Small intestine (tissue), 16 donors: ENCODE data around the gene CCDC17. TPM values are rescaled to one million over a fixed set of nuclear protein-coding genes. Genes with fewer than 3 reads are reported as not detected.

Source experiments
- DNase-seq, 2 donors: peaks; one replicate each; pipeline versions ENCODE4 v3.0.0 to v3.0.0-alpha.2; 2013
- FAIRE-seq: peaks from 2 replicates; lab custom pipeline; 2012; peaks lifted over from hg19 to GRCh38; lab: Jason Lieb, UNC
- H3K27ac ChIP-seq, 3 donors: one replicate each; pipeline ENCODE4 v1.5.1; 2013; ENCODE audit warnings: low read length in 2 of 3, mild to moderate bottlenecking in 2 of 3, control low read depth in 1 of 3, inconsistent platforms in 1 of 3, low read depth in 1 of 3, moderate library complexity in 1 of 3
- H3K27me3 ChIP-seq, 3 donors: one replicate each; pipeline ENCODE4 v1.6.1; 2013; ENCODE audit warnings: low read length in 3 of 3, inconsistent platforms in 1 of 3; ENCODE audit not compliant: control insufficient read depth in 3 of 3, insufficient read depth in 3 of 3
- H3K36me3 ChIP-seq, 3 donors: one replicate each; pipeline ENCODE4 v1.6.1; 2013; ENCODE audit warnings: low read length in 3 of 3, inconsistent platforms in 1 of 3, low read depth in 1 of 3, mild to moderate bottlenecking in 1 of 3, moderate library complexity in 1 of 3; ENCODE audit not compliant: control insufficient read depth in 3 of 3, insufficient read depth in 2 of 3
- H3K4me1 ChIP-seq, 3 donors: one replicate each; pipeline ENCODE4 v1.6.1; 2013; ENCODE audit warnings: low read length in 2 of 3, inconsistent platforms in 1 of 3, low read depth in 1 of 3, mild to moderate bottlenecking in 1 of 3, moderate library complexity in 1 of 3; ENCODE audit not compliant: control insufficient read depth in 3 of 3, insufficient read depth in 2 of 3
- H3K4me3 ChIP-seq, 3 donors: one replicate each; pipeline ENCODE4 v1.5.1; 2013; ENCODE audit warnings: low read length in 3 of 3, control low read depth in 1 of 3, inconsistent platforms in 1 of 3, low read depth in 1 of 3, mild to moderate bottlenecking in 1 of 3, moderate library complexity in 1 of 3
- H3K9me3 ChIP-seq, 2 donors: one replicate each; pipeline ENCODE4 v1.6.1; 2013; ENCODE audit warnings: low read depth in 1 of 2, low read length in 1 of 2; ENCODE audit not compliant: control insufficient read depth in 2 of 2, insufficient read depth in 1 of 2
- WGBS, 3 donors: extraction: QIAGEN DNeasy Blood & Tissue Kit; methylation state at CpG; one replicate each; pipeline ENCODE4 v1.1.7; 2013; 5-methylcytosine and 5-hydroxymethylcytosine counted together
- long read RNA-seq, 10 donors: transcript quantifications; one replicate each; lab custom pipeline, GENCODE V29; 2026
- polyA plus RNA-seq, 4 donors: library from polyadenylated mRNA; stranded (reverse) in 3 of 4; unstranded in 1 of 4; fragments of 200-250 nt in 3 of 4; fragments of 120-200 nt in 1 of 4; gene quantifications; one replicate each; pipeline versions ENCODE4 v1.2.1 to v1.2.3, GENCODE V29; 2013
- donor health status: healthy with polysubstance abuse.
- donor health status: control.
- donor health status: control.
- donor health status: Bipolar disorder and iron deficiency.
- donor health status: healthy.

Gene CCDC17
- polyA plus RNA-seq: 1 to 10 TPM in 3 of 4 donors, under 1 TPM in 1; 0.66 to 8.3 (median 3.3) TPM
- long read RNA-seq, donor 1: 0 reads
- long read RNA-seq, donor 2: 0 reads
- long read RNA-seq, donor 3: 0 reads
- long read RNA-seq, donor 4: 0 reads
- long read RNA-seq, donor 5: 0 reads
- long read RNA-seq, donor 6: 0 reads
- long read RNA-seq, donor 7: 0 reads
- long read RNA-seq, donor 8: 0 reads
- long read RNA-seq, donor 9: 0 reads
- long read RNA-seq, donor 10: 0 reads

DNA sequence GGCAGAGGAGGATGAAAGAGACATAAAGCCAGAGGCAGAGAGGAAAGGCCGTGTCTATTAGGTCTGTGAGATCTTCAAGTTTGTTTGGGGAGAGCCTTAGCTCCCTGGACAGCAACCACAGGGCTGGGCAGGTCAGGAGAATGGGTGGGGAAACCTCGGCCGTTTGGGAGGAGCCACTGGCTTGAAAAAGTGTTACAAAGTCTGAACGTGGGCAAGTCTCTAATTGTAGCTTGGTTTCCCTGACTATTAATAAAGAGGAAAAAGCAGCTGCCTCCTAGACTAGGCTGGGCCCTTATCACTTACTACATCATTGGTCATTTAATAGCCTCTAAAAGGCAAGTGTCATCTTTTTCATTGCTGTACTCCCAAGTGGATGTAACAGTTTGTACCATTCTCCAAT is at the start of gene CCDC17:
TSS of gene CCDC17 (minus strand) at position 83 of the 400 bp plus-strand sequence. CDS start 145 bp downstream, outside the sequence.
- WGBS, 3 donors: 29 to 42% (median 32%) methylated on average over 4 of the region's 4 CpGs
- Histone ChIP-seq H3K9me3 (no peaks in the 10 kb centered on the region), H3K36me3 (peaks cover 12 to 71% (median 25%) of the 10 kb centered on the region in 3 donors), H3K27me3 (no peaks in the 10 kb centered on the region), H3K27ac (no peak within 1 kb of the TSS), H3K4me3 (peak within 1 kb of the TSS in 1 of 3 donors; percentile 14), H3K4me1 (peaks cover 0 to 3% (median 0%) of the 10 kb centered on the region in 3 donors)
- FAIRE-seq: no peak
- DNase-seq: peak; percentile 11 to 15

DNA sequence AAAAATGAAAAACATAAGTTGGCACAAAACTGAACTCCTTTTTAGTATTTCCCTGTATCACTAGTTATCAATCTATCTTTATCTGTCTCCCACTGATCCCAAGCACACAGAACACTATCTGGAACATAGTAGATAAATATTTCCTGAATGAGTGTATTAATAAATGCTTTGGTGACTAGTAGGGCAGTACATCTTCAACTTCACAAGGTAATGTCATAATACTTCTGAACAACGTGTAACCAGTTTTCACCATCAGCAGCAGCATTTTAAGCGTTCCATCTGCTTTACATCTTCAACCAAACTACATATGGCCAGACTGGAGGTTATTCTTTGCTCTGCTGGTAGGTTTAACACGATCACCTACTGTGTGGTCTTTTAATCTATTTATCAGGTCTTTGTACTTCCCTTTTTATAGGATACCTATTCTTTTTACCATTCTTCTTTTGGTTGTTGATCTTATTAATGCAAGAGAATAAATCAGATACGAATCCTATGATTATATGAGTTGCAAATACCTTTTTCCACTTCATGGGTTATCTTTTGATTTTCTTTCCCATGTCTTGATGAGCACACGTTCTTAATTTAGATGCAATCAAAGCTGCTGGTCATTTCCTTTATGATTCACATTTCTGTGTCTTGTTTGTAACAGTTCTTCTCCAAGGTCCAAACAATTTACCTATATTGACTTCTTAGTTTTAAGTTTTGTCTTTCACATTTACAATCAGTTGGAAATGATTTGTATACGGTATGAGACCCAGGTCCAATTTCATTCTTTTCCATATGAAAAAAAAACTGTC is 46.2 kb upstream of the CCDC17 start:
- H3K36me3 ChIP-seq: peaks cover 0 to 20% (median 3%) of the 10 kb centered on the region in 3 donors
- no peak overlapping the region for H3K27ac ChIP-seq
- DNase-seq (no peak), FAIRE-seq (no peak)
- no peaks in the 10 kb centered on the region for H3K9me3 ChIP-seq
- H3K27me3 ChIP-seq: no peaks in the 10 kb centered on the region
- 62 to 74% (median 70%) methylated on average over 6 of the region's 6 CpGs for WGBS, 3 donors
- no peak overlapping the region for H3K4me3 ChIP-seq
- peaks cover 3 to 10% (median 7%) of the 10 kb centered on the region in 3 donors for H3K4me1 ChIP-seq

DNA sequence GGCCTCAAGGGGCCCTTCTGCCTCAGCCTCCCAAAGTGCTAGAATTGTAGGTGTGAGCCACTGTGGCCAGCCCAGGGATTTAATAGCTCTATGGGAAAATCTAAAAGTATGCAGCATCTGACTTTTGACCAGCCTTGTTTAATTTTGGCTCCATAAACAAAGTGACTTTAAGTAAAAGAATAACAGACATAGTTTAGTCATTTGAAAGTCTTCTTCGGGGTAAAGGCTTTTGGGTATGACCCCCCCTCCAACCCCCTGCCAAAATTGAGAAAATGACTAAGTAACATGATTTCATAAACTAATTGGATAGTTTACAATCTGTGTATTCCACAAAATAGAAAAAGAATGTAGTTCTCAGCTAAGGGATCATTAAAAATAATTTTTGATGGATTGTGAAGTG is 45.5 kb upstream of the CCDC17 start:
- peaks cover 3 to 10% (median 7%) of the 10 kb centered on the region in 3 donors for H3K4me1 ChIP-seq
- H3K9me3 ChIP-seq: no peaks in the 10 kb centered on the region
- 24 to 63% (median 31%) methylated on average over 1 of the region's 1 CpG for WGBS, 3 donors
- H3K4me3 ChIP-seq: no peak overlapping the region
- FAIRE-seq: no peak
- H3K27me3 ChIP-seq: no peaks in the 10 kb centered on the region
- H3K36me3 ChIP-seq: peaks cover 0 to 26% (median 3%) of the 10 kb centered on the region in 3 donors
- H3K27ac ChIP-seq: no peak overlapping the region
- no peak for DNase-seq

DNA sequence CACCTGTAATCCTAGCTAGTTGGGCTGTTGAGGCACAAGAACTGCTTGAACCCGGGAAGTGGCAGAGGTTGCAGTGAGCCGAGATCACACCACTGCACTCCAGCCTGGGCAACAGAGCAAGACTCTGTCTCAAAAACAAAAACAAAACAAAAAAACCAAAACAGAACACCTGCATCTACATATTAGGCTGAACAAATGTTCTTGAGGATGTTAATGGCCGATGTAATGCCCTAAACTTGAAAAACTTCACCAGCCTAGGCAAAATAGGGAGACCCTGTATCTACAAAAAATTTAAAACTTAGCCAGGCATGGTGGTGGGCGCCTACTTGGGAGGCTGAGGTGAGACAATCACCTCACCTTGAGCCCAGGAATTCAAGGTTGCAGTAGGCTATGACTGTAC is 44.7 kb upstream of the CCDC17 start:
- H3K4me3 ChIP-seq: no peak overlapping the region
- H3K27ac ChIP-seq: no peak overlapping the region
- no peak for DNase-seq
- H3K9me3 ChIP-seq: no peaks in the 10 kb centered on the region
- no peak for FAIRE-seq
- peaks cover 3 to 10% (median 7%) of the 10 kb centered on the region in 3 donors for H3K4me1 ChIP-seq
- 90 to 92% (median 91%) methylated on average over 4 of the region's 4 CpGs for WGBS, 3 donors
- H3K27me3 ChIP-seq: no peaks in the 10 kb centered on the region
- peaks cover 0 to 23% (median 0%) of the 10 kb centered on the region in 3 donors for H3K36me3 ChIP-seq

DNA sequence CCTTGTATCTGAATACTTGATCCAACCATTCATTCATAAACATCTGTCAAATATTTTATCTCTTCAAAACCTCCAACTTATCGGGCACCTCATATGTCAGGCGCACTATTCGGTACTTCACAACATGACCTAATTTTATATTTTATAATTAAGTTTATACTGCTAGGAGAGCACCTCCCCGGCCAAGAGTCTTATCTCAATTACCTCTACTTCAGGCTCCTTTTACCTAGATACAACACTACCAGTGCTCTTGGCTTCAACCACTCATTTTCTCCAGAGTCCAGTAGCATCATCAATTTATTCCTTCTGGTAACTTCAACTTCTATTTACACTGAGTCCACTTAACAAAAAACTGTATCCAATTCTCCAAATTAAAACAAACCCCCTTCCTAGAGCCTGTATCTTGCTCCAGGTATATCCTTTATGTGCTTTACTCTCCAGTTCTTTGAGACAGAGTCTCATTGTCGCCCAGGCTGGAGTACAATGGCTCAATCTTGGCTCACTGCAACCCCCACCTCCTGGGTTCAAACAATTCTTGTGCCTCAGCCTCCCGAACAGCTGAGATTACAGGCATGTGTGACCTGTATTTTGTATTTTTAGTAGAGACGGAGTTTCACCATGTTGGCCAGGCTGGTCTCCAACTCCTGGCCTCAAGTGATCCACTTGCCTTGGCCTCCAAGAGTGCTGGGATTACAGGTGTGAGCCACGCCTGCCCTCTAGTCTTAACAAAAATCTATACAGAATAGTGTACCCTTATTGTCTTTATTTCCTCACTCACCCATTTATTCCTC is 43.7 kb upstream of the CCDC17 start:
- FAIRE-seq: no peak
- 57 to 79% (median 61%) methylated on average over 8 of the region's 8 CpGs for WGBS, 3 donors

DNA sequence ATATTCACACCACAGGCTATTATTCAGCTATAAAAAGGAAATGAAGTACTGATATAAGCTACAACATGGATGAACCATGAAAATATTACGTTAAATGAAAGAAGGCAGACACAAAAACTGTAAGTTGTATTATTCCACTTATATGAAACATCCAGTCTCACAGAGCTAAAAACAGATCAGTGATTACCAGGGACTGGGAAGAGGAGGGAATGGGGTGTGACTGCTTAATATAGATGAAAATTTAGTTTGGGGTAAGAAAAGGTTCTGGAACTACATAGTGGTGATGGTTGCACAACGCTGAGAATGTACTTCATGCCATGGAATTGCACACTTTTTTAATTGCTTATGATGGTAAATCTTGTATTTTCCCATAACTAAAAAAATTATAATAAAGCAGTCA is 43.0 kb upstream of the CCDC17 start:
- Histone ChIP-seq H3K27ac (no peak overlapping the region), H3K4me3 (no peak overlapping the region), H3K4me1 (peaks cover 3 to 7% (median 7%) of the 10 kb centered on the region in 3 donors), H3K36me3 (peaks cover 0 to 20% (median 0%) of the 10 kb centered on the region in 3 donors), H3K27me3 (no peaks in the 10 kb centered on the region), H3K9me3 (no peaks in the 10 kb centered on the region)
- 85 to 92% (median 91%) methylated on average over 2 of the region's 2 CpGs for WGBS, 3 donors
- FAIRE-seq (no peak), DNase-seq (no peak)

More for the DNA sequence above, 43.7 kb upstream of the CCDC17 start:
- Histone ChIP-seq H3K27me3 (no peaks in the 10 kb centered on the region), H3K27ac (no peak overlapping the region), H3K4me1 (peaks cover 3 to 7% (median 7%) of the 10 kb centered on the region in 3 donors), H3K4me3 (no peak overlapping the region), H3K36me3 (peaks cover 0 to 23% (median 0%) of the 10 kb centered on the region in 3 donors), H3K9me3 (no peaks in the 10 kb centered on the region)
- no peak for DNase-seq

DNA sequence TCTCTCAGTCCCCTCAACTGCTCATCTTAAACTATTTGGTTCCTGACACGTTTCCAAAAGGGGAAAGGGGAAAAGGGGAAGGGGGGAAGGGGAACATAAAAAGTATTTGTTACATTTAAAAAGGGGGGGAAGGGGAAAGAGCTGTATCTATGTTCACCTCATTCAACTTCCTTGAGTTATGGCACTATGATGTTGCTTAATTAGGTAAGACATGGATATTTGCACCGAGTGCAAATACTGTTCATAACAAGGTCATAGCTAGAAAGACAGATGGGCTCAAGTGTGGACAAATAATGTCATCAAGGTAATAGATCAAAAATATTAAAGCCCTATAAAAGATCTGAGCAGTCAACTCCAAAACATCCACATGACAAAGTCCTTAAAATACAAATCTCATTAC is 36.5 kb upstream of the CCDC17 start:
- no peak overlapping the region for H3K4me3 ChIP-seq
- H3K27ac ChIP-seq: no peak overlapping the region
- peaks cover 3 to 32% (median 4%) of the 10 kb centered on the region in 3 donors for H3K4me1 ChIP-seq
- FAIRE-seq: no peak
- no peak for DNase-seq
- WGBS, 3 donors: 49 to 60% (median 59%) methylated on average over 2 of the region's 2 CpGs
- H3K27me3 ChIP-seq: no peaks in the 10 kb centered on the region
- H3K36me3 ChIP-seq: peaks cover 22 to 45% (median 22%) of the 10 kb centered on the region in 3 donors
- no peaks in the 10 kb centered on the region for H3K9me3 ChIP-seq

DNA sequence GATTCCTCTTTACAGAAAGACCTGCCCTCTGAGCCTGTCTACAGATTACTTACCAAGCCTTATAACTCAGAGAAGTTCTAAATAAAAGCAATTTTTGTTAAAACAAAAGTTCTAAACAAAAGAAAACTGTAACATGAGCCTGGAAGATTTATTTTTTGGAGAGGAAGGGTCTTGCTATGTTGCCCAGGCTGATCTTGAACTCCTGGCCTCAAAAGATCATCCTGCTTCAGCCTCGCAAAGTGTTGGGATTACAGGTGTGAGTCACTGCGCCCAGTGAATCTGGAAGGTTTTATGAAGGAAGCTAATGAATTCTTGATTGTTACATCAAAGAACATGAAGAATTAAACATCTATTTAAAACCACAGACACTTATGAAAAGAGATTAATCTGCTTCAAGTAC is 35.4 kb upstream of the CCDC17 start:
- H3K27ac ChIP-seq: no peak overlapping the region
- FAIRE-seq: no peak
- 68 to 89% (median 86%) methylated on average over 2 of the region's 2 CpGs for WGBS, 3 donors

More for the DNA sequence above, 35.4 kb upstream of the CCDC17 start:
- Histone ChIP-seq H3K27me3 (no peaks in the 10 kb centered on the region), H3K4me1 (peaks cover 3 to 32% (median 4%) of the 10 kb centered on the region in 3 donors), H3K9me3 (no peaks in the 10 kb centered on the region), H3K36me3 (peaks cover 25 to 45% (median 26%) of the 10 kb centered on the region in 3 donors), H3K4me3 (no peak overlapping the region)
- DNase-seq: no peak
